ENCODE results near the gene FAM168A. TPM values are rescaled to one million over a fixed set of nuclear protein-coding genes. Genes with fewer than 3 reads are reported as not detected.
A peak's percentile ranks its signal among the peaks of the same experiment; 100 is the strongest.

The FAM168A gene
- total RNA-seq, 2 experiments from 2014 or later, result 22.2 to 24.0 TPM

GRCh38 chr11:73519266-73519665 is 78.6 kb downstream of the FAM168A start:
- H3K4me3 Mint-ChIP-seq, result no peak overlapping the region
- peak overlapping the region; percentile 41 for H3K27ac Mint-ChIP-seq
- H3K27me3 Mint-ChIP-seq, result no peaks in the 10 kb centered on the region
- ChIA-PET POLR2A (no interaction called here), CTCF (no interaction called here)
- no peaks in the 10 kb centered on the region for H3K9me3 Mint-ChIP-seq
- no peak for DNase-seq
- H3K4me1 Mint-ChIP-seq, result peaks cover 23% of the 10 kb centered on the region
- peaks cover 2% of the 10 kb centered on the region for H3K36me3 Mint-ChIP-seq (ENCODE audit: low read depth)

- CTCF ChIA-PET, result interaction anchor here (1.3 kb wide), 1 partner anchor 11 kb away, joined by 3 read pairs; no protein-coding TSS in a partner anchor
- peaks cover 2% of the 10 kb centered on the region for H3K36me3 Mint-ChIP-seq (ENCODE audit: low read depth)
These were observed 79.7 kb downstream of the FAM168A start for GRCh38 chr11:73518195-73518594.

GRCh38 chr11:73516080-73516479 is 81.8 kb downstream of the FAM168A start:
- Mint-ChIP-seq H3K36me3 (ENCODE audit: low read depth) (peaks cover 2% of the 10 kb centered on the region), H3K4me1 (peaks cover 14% of the 10 kb centered on the region), H3K27me3 (no peaks in the 10 kb centered on the region), H3K27ac (no peak overlapping the region), H3K9me3 (no peaks in the 10 kb centered on the region), H3K4me3 (no peak overlapping the region)
- POLR2A ChIA-PET, result no interaction called here
- no peak for DNase-seq
- CTCF ChIA-PET, result no interaction called here

More at GRCh38 chr11:73518195-73518594, 79.7 kb downstream of the FAM168A start:
- no peak for DNase-seq
- no peak overlapping the region for H3K4me3 Mint-ChIP-seq
- H3K27me3 Mint-ChIP-seq, result no peaks in the 10 kb centered on the region
- H3K9me3 Mint-ChIP-seq, result no peaks in the 10 kb centered on the region
- H3K27ac Mint-ChIP-seq, result no peak overlapping the region
- POLR2A ChIA-PET, result no interaction called here
- H3K4me1 Mint-ChIP-seq, result peaks cover 23% of the 10 kb centered on the region

- Mint-ChIP-seq H3K36me3 (ENCODE audit: low read depth) (peaks cover 2% of the 10 kb centered on the region), H3K27me3 (no peaks in the 10 kb centered on the region), H3K4me3 (no peak overlapping the region), H3K27ac (no peak overlapping the region), H3K4me1 (no peaks in the 10 kb centered on the region), H3K9me3 (peaks cover 3% of the 10 kb centered on the region)
- CTCF ChIA-PET, result no interaction called here
- DNase-seq, result no peak
- POLR2A ChIA-PET, result no interaction called here
These were observed 84.2 kb downstream of the FAM168A start for GRCh38 chr11:73513707-73514106.

- Mint-ChIP-seq H3K4me1 (no peaks in the 10 kb centered on the region), H3K27me3 (no peaks in the 10 kb centered on the region), H3K27ac (no peak overlapping the region), H3K9me3 (peaks cover 3% of the 10 kb centered on the region), H3K4me3 (no peak overlapping the region), H3K36me3 (ENCODE audit: low read depth) (peaks cover 2% of the 10 kb centered on the region)
- ChIA-PET CTCF (no interaction called here), POLR2A (no interaction called here)
- DNase-seq, result no peak
These were observed 87.0 kb downstream of the FAM168A start for GRCh38 chr11:73510877-73511276.

GRCh38 chr11:73510106-73510505 is 87.8 kb downstream of the FAM168A start:
- ChIA-PET POLR2A (interaction anchor here (0.6 kb wide), 1 partner anchor 120 kb away, joined by 3 read pairs; no protein-coding TSS in a partner anchor), CTCF (no interaction called here)
- Mint-ChIP-seq H3K36me3 (ENCODE audit: low read depth) (peaks cover 2% of the 10 kb centered on the region), H3K4me1 (no peaks in the 10 kb centered on the region), H3K9me3 (peaks cover 3% of the 10 kb centered on the region), H3K4me3 (no peak overlapping the region), H3K27me3 (no peaks in the 10 kb centered on the region), H3K27ac (no peak overlapping the region)
- no peak for DNase-seq

GRCh38 chr11:73509188-73509587 is 88.7 kb downstream of the FAM168A start:
- ChIA-PET POLR2A (interaction anchor here (0.6 kb wide), 1 partner anchor 121 kb away, joined by 3 read pairs; no protein-coding TSS in a partner anchor), CTCF (interaction anchor here (0.5 kb wide), 1 partner anchor 89 kb away, joined by 3 read pairs; no protein-coding TSS in a partner anchor)
- Mint-ChIP-seq H3K27me3 (no peaks in the 10 kb centered on the region), H3K27ac (no peak overlapping the region), H3K4me3 (no peak overlapping the region), H3K4me1 (no peaks in the 10 kb centered on the region), H3K9me3 (peaks cover 7% of the 10 kb centered on the region), H3K36me3 (ENCODE audit: low read depth) (peaks cover 7% of the 10 kb centered on the region)
- DNase-seq, result no peak

GRCh38 chr11:73508243-73509176 is 89.4 kb downstream of the FAM168A start:
- Mint-ChIP-seq H3K27me3 (no peaks in the 10 kb centered on the region), H3K36me3 (ENCODE audit: low read depth) (peaks cover 11% of the 10 kb centered on the region), H3K4me3 (no peak overlapping the region), H3K27ac (no peak overlapping the region), H3K4me1 (no peaks in the 10 kb centered on the region), H3K9me3 (peaks cover 13% of the 10 kb centered on the region)
- ChIA-PET CTCF (no interaction called here), POLR2A (no interaction called here)
- no peak for DNase-seq

- no peak overlapping the region for H3K27ac Mint-ChIP-seq
- H3K36me3 Mint-ChIP-seq (ENCODE audit: low read depth), result peaks cover 17% of the 10 kb centered on the region
- no peak overlapping the region for H3K4me3 Mint-ChIP-seq
- H3K4me1 Mint-ChIP-seq, result no peaks in the 10 kb centered on the region
- peaks cover 19% of the 10 kb centered on the region for H3K9me3 Mint-ChIP-seq
- no peak for DNase-seq
- ChIA-PET CTCF (no interaction called here), POLR2A (no interaction called here)
- H3K27me3 Mint-ChIP-seq, result no peaks in the 10 kb centered on the region
These were observed 90.8 kb downstream of the FAM168A start for GRCh38 chr11:73507086-73507485.

- Mint-ChIP-seq H3K9me3 (peaks cover 19% of the 10 kb centered on the region), H3K4me3 (no peak overlapping the region), H3K36me3 (ENCODE audit: low read depth) (peaks cover 19% of the 10 kb centered on the region), H3K27ac (no peak overlapping the region), H3K4me1 (no peaks in the 10 kb centered on the region), H3K27me3 (no peaks in the 10 kb centered on the region)
- no peak for DNase-seq
- CTCF ChIA-PET, result no interaction called here
- POLR2A ChIA-PET, result no interaction called here
These were observed 91.9 kb downstream of the FAM168A start for GRCh38 chr11:73506038-73506437.

GRCh38 chr11:73498343-73498742 is 99.6 kb downstream of the FAM168A start:
- ChIA-PET CTCF (no interaction called here), POLR2A (no interaction called here)
- Mint-ChIP-seq H3K4me1 (no peaks in the 10 kb centered on the region), H3K36me3 (ENCODE audit: low read depth) (peaks cover 15% of the 10 kb centered on the region), H3K27me3 (no peaks in the 10 kb centered on the region), H3K27ac (no peak overlapping the region), H3K9me3 (peaks cover 12% of the 10 kb centered on the region), H3K4me3 (no peak overlapping the region)
- DNase-seq, result no peak

- Mint-ChIP-seq H3K27me3 (no peaks in the 10 kb centered on the region), H3K4me1 (no peaks in the 10 kb centered on the region), H3K4me3 (no peak overlapping the region), H3K9me3 (peaks cover 6% of the 10 kb centered on the region), H3K36me3 (ENCODE audit: low read depth) (peaks cover 7% of the 10 kb centered on the region), H3K27ac (no peak overlapping the region)
- ChIA-PET POLR2A (no interaction called here), CTCF (no interaction called here)
- no peak for DNase-seq
These were observed 101.8 kb downstream of the FAM168A start for GRCh38 chr11:73496134-73496533.

- Mint-ChIP-seq H3K4me1 (no peaks in the 10 kb centered on the region), H3K27ac (no peak overlapping the region), H3K9me3 (peaks cover 6% of the 10 kb centered on the region), H3K4me3 (no peak overlapping the region), H3K36me3 (ENCODE audit: low read depth) (peaks cover 7% of the 10 kb centered on the region), H3K27me3 (no peaks in the 10 kb centered on the region)
- ChIA-PET POLR2A (no interaction called here), CTCF (no interaction called here)
- DNase-seq, result no peak
These were observed 102.2 kb downstream of the FAM168A start for GRCh38 chr11:73495731-73496130.
